Measurements from ENCODE around the gene RAB4A. TPM values are rescaled to one million over a fixed set of nuclear protein-coding genes. Genes with fewer than 3 reads are reported as not detected.

The RAB4A gene, protein sequence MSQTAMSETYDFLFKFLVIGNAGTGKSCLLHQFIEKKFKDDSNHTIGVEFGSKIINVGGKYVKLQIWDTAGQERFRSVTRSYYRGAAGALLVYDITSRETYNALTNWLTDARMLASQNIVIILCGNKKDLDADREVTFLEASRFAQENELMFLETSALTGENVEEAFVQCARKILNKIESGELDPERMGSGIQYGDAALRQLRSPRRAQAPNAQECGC
- total RNA-seq, result 14.1 and 18.5 TPM in 2 replicates

DNA sequence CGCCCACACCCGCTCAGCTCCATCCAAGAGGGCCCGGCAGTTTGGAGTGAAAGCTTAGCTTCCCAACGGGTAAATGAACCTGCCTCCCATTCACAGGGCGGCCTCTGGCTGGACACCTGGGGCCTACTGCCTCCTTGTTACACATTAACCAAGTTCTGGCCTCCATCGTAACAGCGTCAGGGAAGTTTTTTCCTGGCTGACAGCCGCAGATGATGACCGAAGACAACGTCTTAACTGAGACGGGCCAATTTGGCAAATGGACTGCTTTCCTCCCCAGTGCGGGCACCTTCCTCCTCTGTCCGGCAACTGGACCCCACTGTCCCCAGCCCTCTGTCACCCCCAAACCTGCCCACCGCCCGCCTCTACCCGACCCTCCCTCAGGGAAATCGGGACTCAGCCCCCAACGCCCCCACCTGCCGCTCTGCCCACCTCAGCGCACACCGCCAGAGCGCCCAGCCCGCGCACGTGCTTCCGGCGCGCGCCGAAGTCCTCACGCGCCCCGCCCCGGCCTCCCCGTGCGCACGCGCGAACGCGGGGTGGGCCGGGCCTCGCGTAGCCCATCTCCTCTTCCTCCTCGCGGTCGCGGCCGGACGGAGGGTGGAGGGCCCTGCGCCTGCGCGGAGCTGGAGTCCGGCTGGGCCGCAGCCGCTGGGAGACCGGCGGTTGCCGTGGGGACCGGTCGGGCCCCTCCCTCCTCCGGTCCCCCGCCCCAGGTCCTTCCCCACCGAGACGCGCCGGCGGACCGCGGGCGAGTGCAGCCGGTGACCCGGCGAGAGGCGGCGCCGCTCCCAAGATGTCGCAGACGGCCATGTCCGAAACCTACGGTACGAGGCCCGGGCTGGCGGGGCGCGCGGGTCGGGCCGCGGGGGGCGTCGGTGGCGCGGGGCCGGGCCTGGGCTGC, at the start of gene RAB4A:
TSS of gene RAB4A (plus strand) at position 565 of the 901 bp plus-strand sequence. CDS start at position 794, 229 bp downstream.

DNA sequence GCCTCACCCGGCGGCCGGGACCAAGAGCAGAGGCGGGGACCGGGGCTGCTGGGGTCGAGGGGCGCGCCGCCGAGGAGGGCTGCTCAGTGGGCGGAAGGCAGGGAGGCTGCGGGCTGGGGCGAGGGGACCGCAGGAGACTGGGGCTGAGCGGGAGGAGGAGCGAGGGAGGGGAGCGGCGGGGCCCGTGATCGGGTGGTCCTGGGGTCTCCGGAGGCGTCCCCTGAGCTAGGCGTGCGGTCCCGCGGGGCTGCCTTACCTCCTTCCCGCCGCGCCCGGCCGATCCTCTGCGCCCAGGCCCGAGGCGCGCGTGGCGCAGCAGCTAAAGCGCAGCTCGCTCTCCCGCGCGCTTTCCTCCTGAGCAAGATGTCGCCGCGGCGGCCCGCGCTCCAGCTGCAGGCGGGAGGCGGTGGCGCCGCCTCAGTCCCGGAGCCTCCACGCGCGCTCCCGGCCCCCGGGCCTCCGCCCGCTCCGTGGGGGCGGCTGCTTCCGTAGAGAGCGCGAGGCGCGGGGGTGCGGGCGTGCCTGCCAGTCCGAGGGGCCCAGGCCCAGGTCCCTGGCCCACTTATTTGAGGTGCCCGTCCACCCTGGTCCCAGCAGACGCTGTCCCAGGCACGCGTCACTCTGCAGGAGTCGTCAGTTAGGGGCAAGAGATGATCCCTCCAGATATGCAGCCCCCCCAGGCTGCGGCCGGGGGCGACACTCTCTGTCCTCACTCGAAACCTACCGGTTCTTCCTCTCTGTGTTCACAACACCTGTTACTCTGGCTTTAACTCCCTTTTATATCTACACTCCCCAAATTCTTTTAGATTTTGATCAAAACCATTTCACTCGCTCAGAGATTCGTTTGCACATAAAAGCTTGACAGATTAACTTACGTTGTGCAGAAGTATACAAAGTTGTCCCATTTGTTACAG, 72.0 kb downstream of the RAB4A start, which contains the start of gene CCSAP:
TSS of gene CCSAP (minus strand) at position 392 of the 914 bp plus-strand sequence. CDS start 582 bp downstream, outside the sequence.

Other genes with a start within 250 kb of the RAB4A start
- 5.8 and 5.9 TPM in 2 replicates for gene CCSAP, start 71.9 kb downstream of the RAB4A start, total RNA-seq
- gene ACTA1, start 163.0 kb downstream of the RAB4A start, total RNA-seq, result not detected in 2 replicates
- 25.8 and 27.3 TPM in 2 replicates for gene NUP133, start 237.2 kb downstream of the RAB4A start, total RNA-seq